Measurements from ENCODE around the gene PIGBOS1. TPM values are rescaled to one million over a fixed set of nuclear protein-coding genes. Genes with fewer than 3 reads are reported as not detected.

PIGBOS1 gene, protein sequence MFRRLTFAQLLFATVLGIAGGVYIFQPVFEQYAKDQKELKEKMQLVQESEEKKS
- 10.0 and 15.6 TPM in 2 replicates for total RNA-seq

DNA sequence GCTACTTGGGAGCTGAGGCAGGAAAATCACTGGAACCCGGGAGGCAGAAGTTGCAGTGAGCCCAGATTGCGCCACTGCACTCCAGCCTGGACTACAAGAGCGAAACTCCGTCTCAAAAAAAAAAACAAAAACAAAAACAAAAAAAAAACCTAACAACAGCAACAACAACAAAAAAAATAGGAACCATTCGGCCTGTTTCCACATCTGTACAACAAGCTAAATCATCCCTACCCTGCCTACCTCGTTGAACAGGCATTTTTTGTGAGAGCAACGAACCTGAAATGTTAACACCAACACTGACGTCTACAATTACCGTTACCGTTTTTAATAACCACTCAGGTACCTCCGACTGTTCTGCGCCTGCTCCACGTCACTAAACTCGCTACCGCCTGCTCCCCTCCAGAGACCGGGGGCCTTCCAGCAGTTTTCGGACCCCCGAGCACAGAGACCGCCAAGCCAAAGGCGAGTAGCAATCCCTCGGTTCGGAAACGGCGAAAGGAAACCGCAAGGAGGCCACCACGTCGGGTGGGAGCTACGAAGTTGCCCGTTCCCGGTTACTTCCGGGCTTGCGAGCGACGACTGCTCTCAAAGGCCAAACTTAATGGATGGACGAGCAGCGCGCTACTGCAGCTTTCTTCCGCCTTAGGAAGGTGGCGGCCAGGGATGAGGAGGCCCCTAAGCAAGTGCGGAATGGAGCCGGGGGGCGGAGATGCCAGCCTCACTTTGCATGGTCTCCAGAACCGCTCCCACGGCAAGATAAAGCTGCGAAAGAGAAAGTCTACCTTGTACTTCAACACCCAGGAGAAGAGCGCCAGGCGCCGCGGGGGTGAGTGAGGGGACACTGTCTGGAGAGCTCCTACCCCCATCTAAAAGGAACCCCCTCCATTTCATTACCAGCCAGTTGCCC lies at the start of gene PIGBOS1, which contains the start of gene PIGB:
TSS of gene PIGBOS1 (minus strand) at position 536 of the 907 bp plus-strand sequence. CDS start 1,331 bp downstream, outside the sequence.
TSS of gene PIGB (plus strand) at position 635 of the 907 bp plus-strand sequence. CDS start at position 664, 29 bp downstream.

DNA sequence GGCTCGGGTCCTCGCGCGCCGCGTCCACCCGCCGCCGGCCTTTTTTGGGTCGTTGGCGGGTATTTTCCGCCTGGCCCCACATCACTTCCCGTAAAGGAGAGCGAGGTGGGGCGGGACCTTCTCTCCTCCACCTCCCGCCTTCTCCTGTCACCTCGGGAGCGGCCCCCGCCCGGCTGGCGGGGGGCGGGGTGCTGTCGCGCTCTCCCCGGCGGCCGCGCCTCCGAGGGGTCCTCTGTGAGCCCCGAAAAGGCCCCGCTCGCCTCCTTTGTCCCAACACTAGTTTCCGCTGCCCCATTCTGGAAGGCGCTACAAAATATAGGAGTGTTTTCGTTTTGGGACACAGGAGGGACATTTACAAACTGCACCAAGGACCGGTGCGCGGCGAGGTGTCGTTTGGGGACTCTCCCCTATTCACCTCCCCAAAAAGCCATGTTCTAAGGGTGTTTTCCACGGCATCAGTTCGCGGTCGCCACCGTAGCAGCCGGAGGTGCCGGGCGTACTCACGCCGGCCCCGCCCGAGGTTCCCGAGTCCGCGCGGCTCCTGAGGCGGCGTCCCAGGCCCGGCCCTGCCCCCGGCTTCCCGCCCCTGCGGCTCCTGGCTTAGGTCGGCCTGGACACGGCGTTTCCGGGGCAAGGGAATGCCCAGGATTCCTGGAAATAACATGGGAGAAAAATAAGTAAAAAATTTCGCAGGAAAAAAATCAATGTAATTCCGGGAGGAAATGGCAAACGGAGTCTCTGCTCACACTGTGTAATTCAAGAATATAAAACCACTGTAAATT lies 29.0 kb downstream of the PIGBOS1 start, which contains the start of gene RAB27A:
TSS of gene RAB27A (minus strand) at position 68 of the 782 bp plus-strand sequence. CDS start 54,879 bp downstream, outside the sequence.

Other genes starting within 250 kb of the PIGBOS1 start
- 105 and 120 TPM in 2 replicates for gene RSL24D1, start 122.2 kb downstream of the PIGBOS1 start, total RNA-seq
- 13.1 and 19.8 TPM in 2 replicates for gene RAB27A, start 29.3 kb downstream of the PIGBOS1 start, total RNA-seq
- gene PIGB, start 99 bp upstream of the PIGBOS1 start, total RNA-seq, result 8.7 and 9.7 TPM in 2 replicates
- gene CCPG1, start 89.2 kb upstream of the PIGBOS1 start, total RNA-seq, result 22.4 and 30.6 TPM in 2 replicates
- gene PIERCE2, start 89.4 kb upstream of the PIGBOS1 start, total RNA-seq, result 6.5 TPM in 1 of 2 replicates, not detected in the other
- gene DNAAF4, start 189.1 kb upstream of the PIGBOS1 start, total RNA-seq, result 1.6 TPM in 1 of 2 replicates, not detected in the other